Uterus (tissue), 4 donors: Measurements from ENCODE around the gene ALDH7A1. TPM values are rescaled to one million over a fixed set of nuclear protein-coding genes. Genes with fewer than 3 reads are reported as not detected.

ENCODE experiments used
- DNase-seq, 2 donors: peaks; one replicate each; pipeline ENCODE4 v3.0.0-alpha.2; 2019 to 2020
- H3K27ac ChIP-seq, 2 donors: fragments of 200-600 bp; sonication (generic); 1 replicate in 1 of 2; 2 replicates in 1 of 2; pipeline ENCODE4 v1.5.1; 2016 to 2018
- H3K27me3 ChIP-seq, 2 donors: fragments of 200-600 bp; sonication (generic); one replicate each; pipeline ENCODE4 v1.5.1; 2018 to 2019; ENCODE audit warnings: control low read depth in 1 of 2
- H3K36me3 ChIP-seq, 2 donors: fragments of 200-600 bp; sonication (generic); one replicate each; pipeline ENCODE4 v1.5.1; 2019; ENCODE audit warnings: control low read depth in 1 of 2
- H3K4me1 ChIP-seq, 2 donors: fragments of 200-600 bp; sonication (generic); one replicate each; pipeline ENCODE4 v1.5.1; 2018 to 2019; ENCODE audit warnings: control low read depth in 1 of 2
- H3K4me3 ChIP-seq, 2 donors: fragments of 200-600 bp; sonication (generic); 1 replicate in 1 of 2; 2 replicates in 1 of 2; pipeline ENCODE4 v1.5.1; 2018 to 2019; ENCODE audit warnings: mild to moderate bottlenecking in 1 of 2
- H3K9me3 ChIP-seq, 2 donors: fragments of 200-600 bp; sonication (generic); one replicate each; pipeline ENCODE4 v1.5.1; 2019; ENCODE audit warnings: control low read depth in 1 of 2
- CTCF ChIP-seq, 4 experiments: fragments of 200-600 bp in 2 of 4; fragments of 450-650 bp in 2 of 4; sonication (generic) in 2 of 4; IDR thresholded peaks; one replicate each; pipeline ENCODE4 v1.5.1; 2016 to 2019; ENCODE audit warnings: antibody characterized with exemption in 4 of 4, mild to moderate bottlenecking in 2 of 4, moderate library complexity in 1 of 4
- POLR2A ChIP-seq, 2 donors: fragments of 450-650 bp; IDR thresholded peaks; one replicate each; pipeline ENCODE4 v1.6.1; 2016; ENCODE audit warnings: antibody characterized with exemption in 2 of 2, mild to moderate bottlenecking in 1 of 2, moderate library complexity in 1 of 2
- intact Hi-C: fragments of 100-400 bp; cut with DNase I; formaldehyde crosslinking; loops from one replicate; pipeline ENCODE4 v1.15.1; 2023; ENCODE audit warnings: low total_unique reads
- total RNA-seq, 4 donors: library from RNA; depleted of rRNA in 3 of 4; stranded (reverse); fragments of >200 nt in 3 of 4; gene quantifications; one replicate each; pipeline versions ENCODE4 v1.1.0 to v1.2.4, GENCODE V29; 2014 to 2023
- donor health status: DM: yes; HTN: yes; CAD: no.

Gene ALDH7A1
- total RNA-seq, 4 donors from 2014 or later = 5.9 to 94.2 (median 31.6) TPM

- Histone ChIP-seq H3K27me3 (no peaks in the 10 kb centered on the region), H3K27ac (peak overlapping the region; percentile 72 to 77)
- peak; percentile 46 to 66 for DNase-seq
Observed at GRCh38 chr5:126503602-126504104, 91.4 kb downstream of the ALDH7A1 start.

GRCh38 chr5:126501448-126501847 lies 93.6 kb downstream of the ALDH7A1 start:
- intact Hi-C loops = no loop called here
- H3K4me1 ChIP-seq = peaks cover 0 to 6% of the 10 kb centered on the region in 2 donors
- DNase-seq = no peak
- H3K27me3 ChIP-seq = no peaks in the 10 kb centered on the region
- H3K4me3 ChIP-seq = no peak overlapping the region
- H3K36me3 ChIP-seq = no peaks in the 10 kb centered on the region
- H3K9me3 ChIP-seq = no peaks in the 10 kb centered on the region
- H3K27ac ChIP-seq = peak overlapping the region; percentile 3 to 47
- TF ChIP-seq POLR2A (IDR thresholded peaks at IDR 0.05) (no peak), CTCF (IDR thresholded peaks at IDR 0.05) (no peak)

More at GRCh38 chr5:126503602-126504104, 91.4 kb downstream of the ALDH7A1 start:
- intact Hi-C loops = no loop called here
- H3K4me1 ChIP-seq = peaks cover 0 to 6% of the 10 kb centered on the region in 2 donors
- no peak overlapping the region for H3K4me3 ChIP-seq
- no peaks in the 10 kb centered on the region for H3K9me3 ChIP-seq
- no peak for TF ChIP-seq POLR2A (IDR thresholded peaks at IDR 0.05)
- TF ChIP-seq CTCF (IDR thresholded peaks at IDR 0.05) = no peak
- H3K36me3 ChIP-seq = no peaks in the 10 kb centered on the region

GRCh38 chr5:126499853-126500342 lies 95.1 kb downstream of the ALDH7A1 start:
- peak overlapping the region; percentile 33 to 39 for H3K27ac ChIP-seq
- H3K4me1 ChIP-seq = peaks cover 0 to 6% of the 10 kb centered on the region in 2 donors
- H3K36me3 ChIP-seq = no peaks in the 10 kb centered on the region
- H3K27me3 ChIP-seq = no peaks in the 10 kb centered on the region
- no peaks in the 10 kb centered on the region for H3K9me3 ChIP-seq
- intact Hi-C loops = no loop called here
- TF ChIP-seq CTCF (IDR thresholded peaks at IDR 0.05) = no peak
- no peak for TF ChIP-seq POLR2A (IDR thresholded peaks at IDR 0.05)
- DNase-seq = no peak
- H3K4me3 ChIP-seq = no peak overlapping the region

- no peaks in the 10 kb centered on the region for H3K9me3 ChIP-seq
- H3K27ac ChIP-seq = peak overlapping the region; percentile 33 to 39
- H3K4me1 ChIP-seq = peaks cover 0 to 6% of the 10 kb centered on the region in 2 donors
- intact Hi-C loops = no loop called here
- no peaks in the 10 kb centered on the region for H3K36me3 ChIP-seq
- TF ChIP-seq POLR2A (IDR thresholded peaks at IDR 0.05) = no peak
- no peak for TF ChIP-seq CTCF (IDR thresholded peaks at IDR 0.05)
- DNase-seq = peak; percentile 54 to 56
- H3K4me3 ChIP-seq = no peak overlapping the region
- H3K27me3 ChIP-seq = no peaks in the 10 kb centered on the region
Observed at GRCh38 chr5:126499278-126499677, 95.7 kb downstream of the ALDH7A1 start.

GRCh38 chr5:126497506-126497905 lies 97.5 kb downstream of the ALDH7A1 start:
- Histone ChIP-seq H3K4me3 (no peak overlapping the region), H3K4me1 (peaks cover 0 to 5% of the 10 kb centered on the region in 2 donors), H3K27me3 (no peaks in the 10 kb centered on the region), H3K27ac (peak overlapping the region; percentile 28 to 55), H3K9me3 (no peaks in the 10 kb centered on the region), H3K36me3 (no peaks in the 10 kb centered on the region)
- intact Hi-C loops = no loop called here
- no peak for DNase-seq
- no peak for TF ChIP-seq CTCF (IDR thresholded peaks at IDR 0.05)
- no peak for TF ChIP-seq POLR2A (IDR thresholded peaks at IDR 0.05)
